ENCODE data around the gene KRTAP10-12.
"Not testable (repeated sequence)": the region's sequence is repeated elsewhere in the genome, so short reads cannot be mapped to it uniquely, and the experiment has no call there.

KRTAP10-12 gene

GRCh38 chr21:44670642-44671432 is 26.1 kb upstream of the KRTAP10-12 start:
- DNase-seq: no peak

- no peak for DNase-seq
Measured at GRCh38 chr21:44671911-44672310, 25.1 kb upstream of the KRTAP10-12 start.

GRCh38 chr21:44677881-44678280 is 19.1 kb upstream of the KRTAP10-12 start:
- no peak for DNase-seq

GRCh38 chr21:44681152-44681551 is 15.8 kb upstream of the KRTAP10-12 start:
- DNase-seq: no peak

GRCh38 chr21:44681861-44682579 is 15.0 kb upstream of the KRTAP10-12 start, which contains the start of gene KRTAP12-1:
Gene KRTAP12-1 (minus strand): TSS chr21:44682163. CDS start chr21:44682123, 40 bp downstream.
- no peak for DNase-seq

GRCh38 chr21:44682580-44683151 is 14.3 kb upstream of the KRTAP10-12 start:
- no peak for DNase-seq

GRCh38 chr21:44684077-44684476 is 12.9 kb upstream of the KRTAP10-12 start:
- DNase-seq: no peak

GRCh38 chr21:44684483-44684882 is 12.5 kb upstream of the KRTAP10-12 start:
- DNase-seq: no peak

GRCh38 chr21:44685050-44685449 is 11.9 kb upstream of the KRTAP10-12 start:
- DNase-seq: not testable (repeated sequence)

GRCh38 chr21:44686000-44686781 is 10.8 kb upstream of the KRTAP10-12 start:
- DNase-seq: no peak

GRCh38 chr21:44686843-44687561 is 10.0 kb upstream of the KRTAP10-12 start:
- DNase-seq: no peak

- DNase-seq: no peak
Measured at GRCh38 chr21:44687671-44688070, 9.3 kb upstream of the KRTAP10-12 start.

GRCh38 chr21:44689740-44690139 is 7.2 kb upstream of the KRTAP10-12 start:
- DNase-seq: not testable (repeated sequence)

- DNase-seq: no peak
Measured at GRCh38 chr21:44691686-44692085, 5.3 kb upstream of the KRTAP10-12 start.

- DNase-seq: no peak
Measured at GRCh38 chr21:44692798-44693512, 4.0 kb upstream of the KRTAP10-12 start.

- no peak for DNase-seq
Measured at GRCh38 chr21:44694776-44695175, 2.2 kb upstream of the KRTAP10-12 start.

- no peak for DNase-seq
Measured at GRCh38 chr21:44695184-44695583, 1.8 kb upstream of the KRTAP10-12 start.

GRCh38 chr21:44695641-44696040 is 1.3 kb upstream of the KRTAP10-12 start:
- no peak for DNase-seq

GRCh38 chr21:44696572-44696971 is 400 bp upstream of the KRTAP10-12 start:
- DNase-seq: no peak

GRCh38 chr21:44697811-44698734 is 1.1 kb downstream of the KRTAP10-12 start:
- no peak for DNase-seq
